Pancreas (tissue), 10 donors: ENCODE results near the gene DLGAP1. TPM values are rescaled to one million over a fixed set of nuclear protein-coding genes. Genes with fewer than 3 reads are reported as not detected.
"Not testable (repeated sequence)": the region's sequence is repeated elsewhere in the genome, so short reads cannot be mapped to it uniquely, and the experiment has no call there.

ENCODE experiments used
- ATAC-seq, 4 donors: fragments of 200-7000 bp; cut with Tn5 transposase; one replicate each; pipeline versions ENCODE4 v1.8.0 to v1.9.1; 2020; ENCODE audit warnings: mild to moderate bottlenecking in 4 of 4, moderate library complexity in 4 of 4
- DNase-seq, 6 donors: peaks; one replicate each; pipeline ENCODE4 v3.0.0-alpha.2; 2020
- FAIRE-seq: peaks from 2 replicates; lab custom pipeline; 2012; peaks lifted over from hg19 to GRCh38; lab: Jason Lieb, UNC
- H3K27ac ChIP-seq, 4 donors: fragments of 200-600 bp; sonication (generic); 1 replicate in 3 of 4; 2 replicates in 1 of 4; pipeline versions ENCODE4 v1.5.0 to v1.8.0; 2020
- H3K27me3 ChIP-seq, 4 donors: fragments of 200-600 bp; one replicate each; pipeline ENCODE4 v1.8.0; 2021
- H3K36me3 ChIP-seq, 3 donors: fragments of 200-600 bp; sonication (generic) in 1 of 3; one replicate each; pipeline versions ENCODE4 v1.5.0 to v1.8.0; 2020 to 2021
- H3K4me1 ChIP-seq, 3 donors: fragments of 200-600 bp; one replicate each; pipeline ENCODE4 v1.8.0; 2021
- H3K4me3 ChIP-seq, 4 donors: fragments of 200-600 bp; sonication (generic) in 2 of 4; one replicate each; pipeline versions ENCODE4 v1.5.0 to v1.8.0; 2020 to 2021
- H3K9me3 ChIP-seq, 4 donors: fragments of 200-600 bp; one replicate each; pipeline ENCODE4 v1.8.0; 2021
- WGBS, 2 donors: extraction: QIAGEN DNeasy Blood & Tissue Kit; methylation state at CpG; one replicate each; pipeline ENCODE4 v1.1.7; 2013; 5-methylcytosine and 5-hydroxymethylcytosine counted together
- intact Hi-C, 3 donors: fragments of 100-400 bp; cut with DNase I; formaldehyde crosslinking; loops; one replicate each; pipeline versions ENCODE4 v1.11.1 to v1.14.2; 2022
- polyA plus RNA-seq, 2 donors: library from polyadenylated mRNA; stranded (reverse); fragments of 200-250 nt; gene quantifications; one replicate each; pipeline ENCODE4 v1.2.3, GENCODE V29; 2013
- total RNA-seq, 6 donors: library from RNA; stranded (reverse); fragmentation: NEBNext Ultra II Directional in 4 of 6; extraction: Animal tissue kit (Norgen Biotek cat#: 25700) in 4 of 6; gene quantifications; one replicate each; pipeline versions ENCODE4 v1.2.1 to v1.2.4, GENCODE V29; 2021 to 2023
- TF ChIP-seq, protein P1 (sequence below), 4 donors: fragments of 200-600 bp; sonication (generic) in 3 of 4; IDR thresholded peaks; one replicate each; pipeline versions ENCODE4 v1.5.0 to v1.8.0; 2021; ENCODE audit warnings: antibody characterized with exemption in 4 of 4
- donor health status: healthy with polysubstance abuse.
- donor health status: DM: no; HTN: no; CAD: no; lungs with moderate emphysema.
- donor health status: DM: no; HTN: no; CAD: no.
- donor health status: control.
- donor health status: control.
- donor health status: Bipolar disorder and iron deficiency.
- donor health status: DM: yes; HTN: yes; CAD: no.
- donor health status: DM: no; HTN: no; CAD: no.
- donor health status: DM: no; HTN: no; CAD: no.
- donor health status: DM: yes; HTN: yes; CAD: no.

The DLGAP1 gene
- total and polyA plus RNA-seq, 8 donors = 0.12 to 0.62 (median 0.30) TPM; not detected in 2

DNA sequence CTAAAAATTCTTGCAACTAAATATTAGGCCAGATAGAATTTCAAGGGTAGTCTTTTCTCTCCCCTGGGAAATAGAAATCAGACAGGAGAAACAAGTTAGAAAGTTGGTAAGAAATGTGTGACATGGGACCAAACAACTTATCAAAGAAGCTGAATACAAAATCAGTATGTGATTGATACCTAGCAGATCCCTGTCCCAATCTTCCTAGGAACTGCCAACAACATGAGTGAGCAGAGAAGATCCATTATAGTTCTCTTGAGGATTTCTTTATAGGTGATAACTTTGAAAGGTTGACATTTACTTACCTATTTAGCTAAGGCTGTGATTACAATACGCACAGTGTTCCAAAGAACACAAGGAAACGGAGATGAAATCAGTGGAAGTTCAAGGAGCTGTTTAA, 162.4 kb downstream of the DLGAP1 start:
- no peaks in the 10 kb centered on the region for H3K9me3 ChIP-seq
- H3K4me1 ChIP-seq = no peaks in the 10 kb centered on the region
- intact Hi-C loops = no loop called here
- DNase-seq = no peak
- 34 to 43% methylated on average over 2 of the region's 2 CpGs for WGBS, 2 donors
- H3K27me3 ChIP-seq = no peaks in the 10 kb centered on the region
- TF ChIP-seq, protein P1, sequence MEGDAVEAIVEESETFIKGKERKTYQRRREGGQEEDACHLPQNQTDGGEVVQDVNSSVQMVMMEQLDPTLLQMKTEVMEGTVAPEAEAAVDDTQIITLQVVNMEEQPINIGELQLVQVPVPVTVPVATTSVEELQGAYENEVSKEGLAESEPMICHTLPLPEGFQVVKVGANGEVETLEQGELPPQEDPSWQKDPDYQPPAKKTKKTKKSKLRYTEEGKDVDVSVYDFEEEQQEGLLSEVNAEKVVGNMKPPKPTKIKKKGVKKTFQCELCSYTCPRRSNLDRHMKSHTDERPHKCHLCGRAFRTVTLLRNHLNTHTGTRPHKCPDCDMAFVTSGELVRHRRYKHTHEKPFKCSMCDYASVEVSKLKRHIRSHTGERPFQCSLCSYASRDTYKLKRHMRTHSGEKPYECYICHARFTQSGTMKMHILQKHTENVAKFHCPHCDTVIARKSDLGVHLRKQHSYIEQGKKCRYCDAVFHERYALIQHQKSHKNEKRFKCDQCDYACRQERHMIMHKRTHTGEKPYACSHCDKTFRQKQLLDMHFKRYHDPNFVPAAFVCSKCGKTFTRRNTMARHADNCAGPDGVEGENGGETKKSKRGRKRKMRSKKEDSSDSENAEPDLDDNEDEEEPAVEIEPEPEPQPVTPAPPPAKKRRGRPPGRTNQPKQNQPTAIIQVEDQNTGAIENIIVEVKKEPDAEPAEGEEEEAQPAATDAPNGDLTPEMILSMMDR (IDR thresholded peaks at IDR 0.05) = no peak
- no peaks in the 10 kb centered on the region for H3K36me3 ChIP-seq
- FAIRE-seq = no peak
- no peak overlapping the region for H3K4me3 ChIP-seq
- no peak overlapping the region for H3K27ac ChIP-seq
- no peak for ATAC-seq

DNA sequence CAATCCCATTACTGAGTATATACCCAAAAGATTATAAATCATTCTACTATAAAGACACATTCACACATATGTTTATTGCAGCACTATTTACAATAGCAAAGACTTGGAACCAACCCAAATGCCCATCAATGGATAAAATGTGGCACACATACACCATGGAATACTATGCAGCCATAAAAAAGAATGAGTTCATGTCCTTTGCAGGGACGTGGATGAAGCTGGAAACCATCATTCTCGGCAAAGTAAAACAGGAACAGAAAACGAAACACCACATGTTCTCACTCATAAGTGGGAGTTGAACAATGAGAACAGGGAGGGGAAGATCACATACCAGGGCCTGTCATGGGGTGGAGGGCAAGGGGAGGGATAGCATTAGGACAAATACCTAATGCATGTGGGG, 167.8 kb downstream of the DLGAP1 start:
- intact Hi-C loops, H3K27ac ChIP-seq, H3K4me3 ChIP-seq, H3K4me1 ChIP-seq, ATAC-seq, H3K9me3 ChIP-seq, FAIRE-seq, H3K27me3 ChIP-seq, DNase-seq, H3K36me3 ChIP-seq: not testable (repeated sequence)
- 85 to 87% methylated on average over 3 of the region's 3 CpGs for WGBS, 2 donors

DNA sequence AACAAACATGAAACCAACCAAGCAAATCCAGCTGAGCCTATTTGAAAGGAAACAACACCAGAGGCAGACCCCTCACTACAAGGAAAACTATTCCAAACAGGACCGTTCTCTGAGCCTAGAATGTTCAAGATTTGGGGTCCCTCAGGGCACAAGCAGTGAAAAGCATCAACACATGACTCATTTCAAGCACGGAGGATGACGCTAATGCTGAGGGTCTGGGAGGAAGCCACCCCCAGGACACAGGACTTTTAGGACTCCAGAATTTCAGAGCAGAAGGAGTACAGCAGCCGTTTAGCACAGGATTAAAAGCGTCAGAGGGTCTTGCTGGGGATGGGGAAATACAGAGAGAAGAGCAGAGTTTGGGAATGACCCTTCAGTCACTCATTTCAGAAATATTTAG, 168.9 kb downstream of the DLGAP1 start:
- H3K36me3 ChIP-seq = no peaks in the 10 kb centered on the region
- DNase-seq (no peak), ATAC-seq (no peak), FAIRE-seq (no peak)
- H3K9me3 ChIP-seq = no peaks in the 10 kb centered on the region
- H3K27me3 ChIP-seq = no peaks in the 10 kb centered on the region
- no peak overlapping the region for H3K27ac ChIP-seq
- TF ChIP-seq, protein P1 (IDR thresholded peaks at IDR 0.05) = no peak
- no peak overlapping the region for H3K4me3 ChIP-seq
- no peaks in the 10 kb centered on the region for H3K4me1 ChIP-seq
- intact Hi-C loops = no loop called here
- 77 to 79% methylated on average over 5 of the region's 5 CpGs for WGBS, 2 donors

DNA sequence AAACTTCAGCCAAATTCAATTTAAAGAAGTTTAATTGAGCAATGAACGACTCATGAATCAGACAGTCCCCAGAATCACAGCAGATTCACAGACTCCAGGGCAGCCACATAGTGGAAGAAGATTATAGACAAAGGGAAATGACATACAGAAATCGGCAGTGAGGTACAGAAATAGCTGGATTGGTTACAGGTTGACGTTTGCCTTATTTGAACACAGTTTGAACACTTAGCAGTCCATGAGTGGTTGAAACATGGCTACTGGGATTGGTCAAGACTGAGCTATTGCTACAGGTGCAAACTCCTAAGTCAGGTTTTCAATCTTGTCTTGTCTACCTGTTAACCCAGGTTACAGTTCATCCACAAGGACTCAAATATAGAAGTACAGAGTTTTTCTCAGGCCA, 169.6 kb downstream of the DLGAP1 start:
- H3K4me1 ChIP-seq = no peaks in the 10 kb centered on the region
- WGBS, 2 donors = 39 to 44% methylated on average over 3 of the region's 3 CpGs
- TF ChIP-seq, protein P1 (IDR thresholded peaks at IDR 0.05) = no peak
- ATAC-seq (no peak), FAIRE-seq (no peak), DNase-seq (no peak)
- H3K27ac ChIP-seq = no peak overlapping the region
- no peaks in the 10 kb centered on the region for H3K27me3 ChIP-seq
- no peaks in the 10 kb centered on the region for H3K9me3 ChIP-seq
- no peak overlapping the region for H3K4me3 ChIP-seq
- intact Hi-C loops = no loop called here
- no peaks in the 10 kb centered on the region for H3K36me3 ChIP-seq

DNA sequence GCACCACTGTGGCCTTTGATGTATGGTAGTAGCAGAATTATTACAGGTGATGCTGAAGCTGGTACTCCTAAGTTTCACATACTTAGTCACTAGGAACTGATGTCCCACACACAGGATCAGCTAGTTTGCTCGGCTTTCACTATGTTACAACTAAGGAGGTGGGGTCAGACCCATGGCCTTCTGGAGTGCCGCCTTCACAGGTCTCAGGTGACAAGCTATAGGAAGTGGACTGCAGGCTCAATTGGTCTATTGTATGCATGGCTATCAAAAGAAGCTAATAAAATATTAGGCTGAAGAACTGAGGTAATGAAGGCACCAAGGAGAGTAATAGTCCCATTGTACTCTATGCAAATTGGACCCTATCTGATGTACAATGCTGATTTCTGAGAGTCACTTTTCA, 170.6 kb downstream of the DLGAP1 start:
- Histone ChIP-seq H3K9me3 (no peaks in the 10 kb centered on the region), H3K4me3 (no peak overlapping the region), H3K4me1 (no peaks in the 10 kb centered on the region), H3K36me3 (no peaks in the 10 kb centered on the region), H3K27me3 (no peaks in the 10 kb centered on the region), H3K27ac (no peak overlapping the region)
- TF ChIP-seq, protein P1 (IDR thresholded peaks at IDR 0.05) = no peak
- no peak for FAIRE-seq
- intact Hi-C loops = no loop called here
- DNase-seq = no peak
- 55 to 61% methylated on average over 2 of the region's 2 CpGs for WGBS, 2 donors
- no peak for ATAC-seq
